Measurements from ENCODE around the gene HPCAL1. TPM values are rescaled to one million over a fixed set of nuclear protein-coding genes. Genes with fewer than 3 reads are reported as not detected.

Gene HPCAL1
- total and polyA plus RNA-seq, 2 of the 8 experiments (the other 6 are each of a cell fraction or from before 2014, with no cell fraction given) = 5.8 to 8.6 TPM

DNA sequence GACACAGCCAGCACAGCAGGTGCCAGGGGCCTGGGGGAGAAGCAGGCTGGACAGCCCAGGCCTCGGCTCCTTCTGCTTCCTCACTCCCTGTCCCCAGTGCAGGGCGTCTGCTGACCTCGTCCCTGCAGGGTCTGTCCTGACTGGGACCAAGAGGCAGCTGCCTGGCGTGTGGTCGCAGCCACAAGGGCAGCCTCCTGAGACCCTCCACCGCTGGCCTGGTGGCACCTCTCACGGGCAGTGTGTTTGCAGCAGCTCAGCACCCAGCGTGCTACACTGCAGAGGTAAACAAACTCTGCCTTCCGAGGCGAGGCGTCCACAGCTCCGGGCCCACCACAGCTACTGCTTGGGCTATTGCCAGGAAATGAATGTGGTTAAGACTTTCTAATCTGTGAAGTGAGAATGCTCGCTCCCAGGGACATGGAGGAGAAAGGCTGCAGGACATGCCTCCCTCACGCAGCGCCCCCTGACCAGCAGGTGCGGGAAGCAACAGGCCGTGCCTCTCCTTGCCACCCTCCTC, 46.1 kb upstream of the HPCAL1 start:
- H2BK15ac ChIP-seq (ENCODE audit: low read length) = no peak overlapping the region
- ChIA-PET POLR2A (ENCODE audit: partially characterized antibody) (no interaction called here), CTCF (ENCODE audit: partially characterized antibody) (interaction anchor here (0.6 to 2.2 kb wide), 12 partner anchors 10 to 152 kb away, joined by 3 to 7 read pairs (median 3); no protein-coding TSS in a partner anchor)
- no peaks in the 10 kb centered on the region for H3K36me3 ChIP-seq (ENCODE audit: control insufficient read depth in 2 of 4, insufficient read depth in 4 of 4, low read length in 3 of 4)
- no peak overlapping the region for H2AK5ac ChIP-seq (ENCODE audit: low read depth, low read length)
- H3K79me2 ChIP-seq (ENCODE audit: control insufficient read depth in 1 of 2, insufficient read depth in 2 of 2, low read length in 2 of 2) = no peaks in the 10 kb centered on the region
- H3K4me2 ChIP-seq (ENCODE audit: insufficient read depth in 1 of 2, low read depth in 2 of 2, low read length in 2 of 2) = no peak overlapping the region
- H2BK20ac ChIP-seq (ENCODE audit: low read length) = no peak overlapping the region; the same call in 1 of the 2 replicates
- no peaks in the 10 kb centered on the region for H3K4me1 ChIP-seq (replicated peaks in 1 of 4; ENCODE audit: control insufficient read depth in 3 of 4, insufficient read depth in 4 of 4, low read length in 3 of 4)
- FAIRE-seq (no peak), DNase-seq (ENCODE audit: low read depth in 1 of 2, low spot score in 2 of 2) (no peak)
- H3K9ac ChIP-seq (replicated peaks in 1 of 4; ENCODE audit: extremely low read depth in 1 of 4, low read depth in 3 of 4, low read length in 3 of 4) = no peak overlapping the region
- H3K27ac ChIP-seq (ENCODE audit: low read depth, low read length) = no peak overlapping the region
- WGBS, 2 experiments (ENCODE audit: extremely low coverage in 1 of 2, insufficient coverage in 1 of 2, insufficient read length in 1 of 2, insufficient replicate concordance in 2 of 2, low coverage in 1 of 2, low lambda C conversion rate in 2 of 2, missing lambda C conversion rate in 1 of 2) = 88% methylated on average over 17 of the region's 17 CpGs; no CpG with 5 or more reads in 1 of the 2 experiments
- no peak overlapping the region for H3K23ac ChIP-seq (ENCODE audit: insufficient read length)
- no peak overlapping the region for H2BK12ac ChIP-seq (ENCODE audit: low read depth, low read length)
- H4K20me1 ChIP-seq (replicated peaks in 1 of 2; ENCODE audit: control insufficient read depth in 1 of 2, insufficient read depth in 2 of 2, low read length in 2 of 2) = no peaks in the 10 kb centered on the region
- no peaks in the 10 kb centered on the region; the same call in 1 of the 2 replicates for H3K23me2 ChIP-seq (ENCODE audit: low read depth, low read length)
- no peaks in the 10 kb centered on the region for H3K9me3 ChIP-seq (ENCODE audit: insufficient read depth in 2 of 2, low read depth in 1 of 2, low read length in 1 of 2)
- H4K8ac ChIP-seq (ENCODE audit: extremely low read depth, insufficient read depth, low read length) = no peak overlapping the region; the same call in 1 of the 2 replicates
- no peak overlapping the region for H3K4me3 ChIP-seq (ENCODE audit: extremely low read depth in 1 of 4, insufficient read depth in 2 of 4, low read depth in 3 of 4, low read length in 4 of 4)
- no peak overlapping the region for H4K91ac ChIP-seq (replicated peaks; ENCODE audit: insufficient read length, low read length)
- H3K56ac ChIP-seq (replicated peaks; ENCODE audit: insufficient read length, low read depth, low read length) = no peak overlapping the region
- H4K5ac ChIP-seq (ENCODE audit: insufficient read length, low read depth, low read length) = no peak overlapping the region
- H2BK120ac ChIP-seq (replicated peaks; ENCODE audit: low read depth, low read length) = no peak overlapping the region
- no peak overlapping the region for H2AFZ ChIP-seq (ENCODE audit: low read length)
- no peaks in the 10 kb centered on the region for H3K27me3 ChIP-seq (replicated peaks in 1 of 4; ENCODE audit: control insufficient read depth in 3 of 4, extremely low read depth in 1 of 4, insufficient read depth in 3 of 4, low read length in 3 of 4)
- H3K18ac ChIP-seq (ENCODE audit: extremely low read depth, low read length) = no peak overlapping the region
- no peak overlapping the region for H3K4ac ChIP-seq (replicated peaks; ENCODE audit: insufficient read length, low read depth, low read length)
- TF ChIP-seq, protein P1, sequence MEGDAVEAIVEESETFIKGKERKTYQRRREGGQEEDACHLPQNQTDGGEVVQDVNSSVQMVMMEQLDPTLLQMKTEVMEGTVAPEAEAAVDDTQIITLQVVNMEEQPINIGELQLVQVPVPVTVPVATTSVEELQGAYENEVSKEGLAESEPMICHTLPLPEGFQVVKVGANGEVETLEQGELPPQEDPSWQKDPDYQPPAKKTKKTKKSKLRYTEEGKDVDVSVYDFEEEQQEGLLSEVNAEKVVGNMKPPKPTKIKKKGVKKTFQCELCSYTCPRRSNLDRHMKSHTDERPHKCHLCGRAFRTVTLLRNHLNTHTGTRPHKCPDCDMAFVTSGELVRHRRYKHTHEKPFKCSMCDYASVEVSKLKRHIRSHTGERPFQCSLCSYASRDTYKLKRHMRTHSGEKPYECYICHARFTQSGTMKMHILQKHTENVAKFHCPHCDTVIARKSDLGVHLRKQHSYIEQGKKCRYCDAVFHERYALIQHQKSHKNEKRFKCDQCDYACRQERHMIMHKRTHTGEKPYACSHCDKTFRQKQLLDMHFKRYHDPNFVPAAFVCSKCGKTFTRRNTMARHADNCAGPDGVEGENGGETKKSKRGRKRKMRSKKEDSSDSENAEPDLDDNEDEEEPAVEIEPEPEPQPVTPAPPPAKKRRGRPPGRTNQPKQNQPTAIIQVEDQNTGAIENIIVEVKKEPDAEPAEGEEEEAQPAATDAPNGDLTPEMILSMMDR (IDR thresholded peaks at IDR 0.05; ENCODE audit: control extremely low read depth in 1 of 3, insufficient read depth in 1 of 3, low read depth in 1 of 3, low read length in 3 of 3) = peak in 1 of 3 experiments; percentile 18; a peak in 1 of 4 replicates
- TF ChIP-seq EZH2 (IDR thresholded peaks at IDR 0.05; ENCODE audit: low read depth, low read length, severe bottlenecking) = no peak
- H3K79me1 ChIP-seq (ENCODE audit: low read depth, low read length) = no peaks in the 10 kb centered on the region
- H3K14ac ChIP-seq (ENCODE audit: insufficient read length) = no peak overlapping the region
- H2BK5ac ChIP-seq (ENCODE audit: low read depth, low read length) = no peak overlapping the region
